GM08714 (cell line): ENCODE data around the gene IFI44.

Experiments used
- H3K4me3 ChIP-seq: fragments of 200-500 bp; sonication (Bioruptor generic); 2 replicates; pipeline ENCODE4 v1.5.1; 2014; ENCODE audit warnings: mild to moderate bottlenecking, low read length, inconsistent platforms
- ZNF274 ChIP-seq: IDR thresholded peaks from 2 replicates; pipeline ENCODE4 v1.6.1; 2012; ENCODE audit warnings: mild to moderate bottlenecking, low read depth, low read length

The IFI44 gene, protein sequence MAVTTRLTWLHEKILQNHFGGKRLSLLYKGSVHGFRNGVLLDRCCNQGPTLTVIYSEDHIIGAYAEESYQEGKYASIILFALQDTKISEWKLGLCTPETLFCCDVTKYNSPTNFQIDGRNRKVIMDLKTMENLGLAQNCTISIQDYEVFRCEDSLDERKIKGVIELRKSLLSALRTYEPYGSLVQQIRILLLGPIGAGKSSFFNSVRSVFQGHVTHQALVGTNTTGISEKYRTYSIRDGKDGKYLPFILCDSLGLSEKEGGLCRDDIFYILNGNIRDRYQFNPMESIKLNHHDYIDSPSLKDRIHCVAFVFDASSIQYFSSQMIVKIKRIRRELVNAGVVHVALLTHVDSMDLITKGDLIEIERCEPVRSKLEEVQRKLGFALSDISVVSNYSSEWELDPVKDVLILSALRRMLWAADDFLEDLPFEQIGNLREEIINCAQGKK

DNA sequence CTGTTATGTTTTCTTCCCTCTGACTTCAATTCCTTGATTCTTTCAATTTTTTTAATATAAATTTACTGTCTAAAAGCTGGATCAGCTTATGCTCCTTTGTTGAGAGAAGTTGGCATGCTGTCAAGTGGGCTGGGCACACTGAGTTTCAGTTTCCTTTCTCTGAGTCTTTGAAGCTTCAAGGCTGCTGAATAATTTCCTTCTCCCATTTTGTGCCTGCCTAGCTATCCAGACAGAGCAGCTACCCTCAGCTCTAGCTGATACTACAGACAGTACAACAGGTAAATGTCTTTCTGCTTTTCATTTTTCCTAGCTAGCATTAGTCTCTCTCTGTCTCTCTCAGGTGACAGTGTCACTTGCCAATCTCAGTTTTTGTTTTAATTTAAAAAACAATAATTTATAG is at the start of gene IFI44:
Gene IFI44, plus strand, starts transcription at position 204 of the 400 bp plus-strand sequence. CDS start 365 bp downstream, outside the sequence.
- H3K4me3 ChIP-seq = peak within 1 kb of the TSS; percentile 98
- TF ChIP-seq ZNF274 = no peak

DNA sequence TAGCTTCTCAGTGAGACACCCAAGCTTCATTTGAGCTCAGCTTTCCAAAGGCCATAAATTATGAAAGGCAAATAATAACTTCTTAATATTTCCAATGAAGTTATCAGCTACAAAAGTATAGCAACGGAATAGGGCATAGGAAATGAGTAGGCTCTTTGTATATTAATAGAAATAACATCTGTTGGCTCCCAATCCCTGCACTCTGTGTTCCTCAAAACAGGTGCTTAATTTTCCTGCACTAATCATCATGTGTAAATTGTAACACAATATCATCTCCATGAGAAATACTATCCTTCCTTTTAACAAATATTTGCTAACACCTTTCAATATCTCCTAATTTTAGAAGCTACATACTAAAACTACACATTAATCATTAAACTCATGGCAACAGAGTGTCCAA is 48.6 kb upstream of the IFI44 start:
- no peak overlapping the region for H3K4me3 ChIP-seq
- TF ChIP-seq ZNF274 = no peak

DNA sequence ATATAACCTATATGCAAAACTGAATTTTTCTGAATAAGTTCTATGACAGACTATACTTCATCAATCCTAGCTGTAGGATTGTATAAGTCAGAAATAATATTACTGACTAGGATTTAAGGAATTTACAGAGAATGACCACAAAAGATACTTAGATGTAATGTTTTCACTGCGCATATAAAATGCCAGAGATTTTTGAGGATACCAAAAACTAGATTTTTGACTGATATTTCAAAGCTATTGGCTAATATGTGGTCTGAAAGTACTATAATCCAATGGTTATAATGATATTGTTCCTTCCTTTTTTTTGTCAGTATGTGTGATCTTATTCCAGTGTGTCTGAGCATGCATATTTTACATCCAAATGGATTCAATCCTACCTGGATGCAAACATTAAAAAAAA is 46.4 kb upstream of the IFI44 start:
- H3K4me3 ChIP-seq = no peak overlapping the region
- TF ChIP-seq ZNF274 = no peak

DNA sequence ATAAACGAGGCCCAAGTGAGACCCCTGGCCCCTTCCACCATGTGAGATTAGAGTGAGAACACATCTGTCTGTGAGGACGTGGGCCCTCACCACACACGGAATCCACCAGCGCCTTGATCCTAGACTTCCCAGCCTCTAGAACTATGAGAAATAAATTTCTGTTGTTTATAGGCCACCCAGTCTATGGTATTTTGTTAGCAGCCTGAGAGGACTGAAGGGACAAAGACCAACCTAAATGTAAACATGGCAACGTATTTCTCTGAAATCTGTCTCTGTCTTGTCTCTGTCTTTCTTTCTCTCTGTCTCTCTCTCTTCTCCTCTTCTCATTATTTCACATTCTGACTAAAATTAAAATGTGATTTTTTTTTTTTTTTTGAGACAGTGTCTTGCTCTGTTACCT is 45.0 kb upstream of the IFI44 start:
- no peak for TF ChIP-seq ZNF274
- no peak overlapping the region for H3K4me3 ChIP-seq

DNA sequence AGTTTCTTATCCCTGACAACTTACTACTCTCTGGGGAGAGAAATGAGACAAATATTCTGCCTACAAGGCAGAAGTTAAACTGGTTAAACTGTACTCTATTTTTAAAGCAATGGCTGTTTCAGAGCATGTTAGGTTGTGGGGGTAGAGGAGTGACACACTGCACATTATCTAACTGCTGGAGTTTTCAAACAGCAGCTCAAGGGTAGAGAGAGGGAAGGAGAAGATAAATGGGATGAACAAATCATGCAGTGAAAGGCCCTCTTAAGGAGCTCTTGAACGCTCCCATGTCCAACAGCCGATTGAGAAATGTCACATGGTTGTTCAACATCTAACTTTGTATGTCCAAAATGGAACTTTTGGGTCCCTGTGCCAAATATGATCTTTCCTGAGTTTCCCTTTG is 43.4 kb upstream of the IFI44 start:
- TF ChIP-seq ZNF274 = no peak
- H3K4me3 ChIP-seq = no peak overlapping the region

DNA sequence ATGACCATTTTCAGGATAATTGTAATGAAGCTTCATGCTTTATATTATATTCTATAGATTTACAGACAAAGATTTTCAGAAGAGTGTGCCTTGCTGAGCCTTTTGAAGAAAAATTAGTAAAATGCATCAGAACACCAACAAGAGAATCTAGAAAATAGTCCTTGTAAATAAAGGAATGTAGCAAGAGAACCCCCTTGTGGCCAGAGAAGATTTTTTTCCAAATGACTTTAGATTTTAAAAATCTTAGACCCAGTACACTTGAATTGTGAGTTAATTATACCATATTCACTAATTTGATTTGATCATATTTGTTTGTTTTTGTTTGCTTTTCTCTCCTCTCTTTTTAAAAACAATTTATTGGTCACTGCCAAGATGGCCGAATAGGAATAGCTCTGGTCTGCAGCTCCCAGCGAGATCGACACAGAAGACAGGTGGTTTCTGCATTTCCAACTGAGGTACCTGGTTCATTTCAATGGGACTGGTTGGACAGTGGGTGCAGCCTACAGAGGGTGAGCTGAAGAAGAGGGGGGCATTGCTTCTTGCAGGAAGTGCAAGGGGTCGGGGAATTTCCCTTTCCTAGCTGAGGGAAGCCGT is 42.2 kb upstream of the IFI44 start:
- no peak for TF ChIP-seq ZNF274
- H3K4me3 ChIP-seq = no peak overlapping the region

DNA sequence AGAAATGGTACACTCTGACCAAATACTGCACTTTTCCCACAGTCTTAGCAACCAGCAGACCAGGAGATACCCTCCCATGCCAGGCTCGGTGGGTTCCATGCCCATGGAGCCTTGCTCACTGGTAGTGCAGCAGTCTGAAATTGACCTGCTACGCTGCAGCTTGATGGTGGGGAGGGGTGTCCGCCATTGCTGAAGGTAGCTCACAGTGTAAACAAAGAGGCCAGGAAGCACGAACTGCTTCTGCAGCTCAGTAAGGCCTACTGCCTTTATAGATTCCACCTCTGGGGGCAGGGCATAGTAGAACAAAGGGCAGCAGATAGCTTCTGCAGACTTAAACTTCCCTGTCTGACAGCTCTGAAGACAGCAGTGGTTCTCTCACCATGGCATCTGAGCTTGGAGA is 41.7 kb upstream of the IFI44 start:
- H3K4me3 ChIP-seq = no peak overlapping the region
- TF ChIP-seq ZNF274 = no peak

DNA sequence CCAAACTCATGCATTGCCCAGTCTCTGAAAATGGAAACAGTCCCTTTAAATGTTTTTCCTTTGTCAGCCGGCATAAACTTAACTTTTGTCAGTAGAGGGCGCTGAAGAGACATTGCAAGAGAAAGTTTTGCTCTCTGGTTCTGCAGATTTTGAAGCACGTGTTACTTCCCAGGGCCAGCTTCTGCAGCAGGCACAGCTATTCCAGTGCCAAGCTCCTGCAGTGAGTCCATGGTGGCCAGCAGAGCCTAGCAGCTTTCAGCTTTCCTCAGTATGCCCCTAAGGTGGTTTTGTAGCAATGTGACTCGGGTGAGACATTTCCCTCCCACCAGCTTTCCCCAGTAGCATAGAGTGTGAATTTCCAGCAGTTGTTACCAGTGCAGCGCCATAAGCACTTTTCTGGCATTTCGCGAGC is 32.0 kb upstream of the IFI44 start:
- H3K4me3 ChIP-seq = no peak overlapping the region
- no peak for TF ChIP-seq ZNF274

DNA sequence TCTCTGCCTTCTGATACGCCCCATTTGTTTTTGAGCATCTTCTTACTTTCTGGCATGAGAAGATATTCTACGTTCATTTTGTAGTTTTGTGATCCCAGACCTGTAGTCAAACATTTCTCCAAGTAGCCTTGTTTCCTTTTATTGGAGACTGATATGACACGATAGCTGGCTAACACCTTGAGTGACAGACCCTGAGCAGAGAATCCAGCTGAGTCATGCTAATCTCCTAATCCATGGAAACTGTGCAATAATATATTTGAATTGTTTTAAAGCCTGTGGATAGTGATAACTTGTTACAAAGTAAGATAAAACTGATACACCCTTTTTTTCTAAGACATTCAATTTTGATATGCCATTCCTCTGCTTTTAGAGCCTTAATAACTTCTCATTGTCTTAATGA is 30.6 kb upstream of the IFI44 start:
- TF ChIP-seq ZNF274 = no peak
- no peak overlapping the region for H3K4me3 ChIP-seq

DNA sequence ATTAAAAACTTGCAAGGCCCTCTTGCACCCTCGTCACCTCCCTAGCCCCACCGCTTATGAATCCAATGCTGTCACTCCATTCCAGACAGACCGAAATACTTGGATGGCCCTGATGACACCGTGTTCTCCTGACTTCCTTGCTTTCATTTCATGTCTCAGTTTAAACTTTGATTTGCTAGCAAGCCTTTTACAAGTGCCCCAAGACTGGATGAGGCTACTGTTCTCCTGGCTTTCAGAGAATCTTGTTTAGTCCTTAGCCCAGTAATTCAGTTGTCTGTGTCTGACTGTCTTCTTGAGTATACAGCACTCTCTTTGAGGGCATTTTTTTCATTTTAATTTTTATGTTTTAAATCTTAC is 30.2 kb upstream of the IFI44 start:
- no peak for TF ChIP-seq ZNF274
- H3K4me3 ChIP-seq = peak overlapping the region; percentile 50; the same call in 1 of the 2 replicates

DNA sequence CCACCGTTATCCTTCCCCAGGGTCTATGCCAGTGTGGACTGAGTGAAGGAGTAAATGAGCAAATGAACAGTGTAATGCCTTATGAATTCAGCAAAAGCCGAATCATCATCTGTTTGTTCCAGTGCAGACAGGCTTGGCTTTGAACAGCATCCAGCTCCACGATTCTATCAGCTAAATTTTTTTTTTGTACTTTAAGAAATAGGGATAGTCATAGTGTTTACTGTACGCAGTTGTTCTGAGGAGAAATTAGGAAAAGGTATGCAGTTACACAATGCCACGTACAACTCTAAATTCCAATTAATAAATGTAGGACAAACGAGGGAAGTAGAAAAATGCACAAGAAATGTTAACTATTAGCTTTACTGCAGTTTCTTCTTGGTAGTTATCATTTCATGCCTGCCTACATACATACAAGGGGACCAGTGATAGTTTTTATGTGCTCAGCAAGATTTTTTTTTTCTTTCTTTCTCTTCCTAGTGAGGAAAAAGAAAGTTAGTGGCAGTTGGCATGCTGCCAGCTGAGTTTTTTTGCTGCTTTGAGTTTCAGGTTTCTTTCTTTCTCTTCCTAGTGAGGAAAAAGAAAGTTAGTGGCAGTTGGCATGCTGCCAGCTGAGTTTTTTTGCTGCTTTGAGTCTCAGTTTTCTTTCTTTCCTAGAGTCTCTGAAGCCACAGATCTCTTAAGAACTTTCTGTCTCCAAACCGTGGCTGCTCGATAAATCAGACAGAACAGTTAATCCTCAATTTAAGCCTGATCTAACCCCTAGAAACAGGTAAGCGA is 29.6 kb upstream of the IFI44 start, which contains the start of gene IFI44L:
Gene IFI44L, plus strand, starts transcription at position 646 of the 777 bp plus-strand sequence. CDS start 7,468 bp downstream, outside the sequence.
- peak within 1 kb of the TSS; percentile 80 for H3K4me3 ChIP-seq
- TF ChIP-seq ZNF274 = no peak

DNA sequence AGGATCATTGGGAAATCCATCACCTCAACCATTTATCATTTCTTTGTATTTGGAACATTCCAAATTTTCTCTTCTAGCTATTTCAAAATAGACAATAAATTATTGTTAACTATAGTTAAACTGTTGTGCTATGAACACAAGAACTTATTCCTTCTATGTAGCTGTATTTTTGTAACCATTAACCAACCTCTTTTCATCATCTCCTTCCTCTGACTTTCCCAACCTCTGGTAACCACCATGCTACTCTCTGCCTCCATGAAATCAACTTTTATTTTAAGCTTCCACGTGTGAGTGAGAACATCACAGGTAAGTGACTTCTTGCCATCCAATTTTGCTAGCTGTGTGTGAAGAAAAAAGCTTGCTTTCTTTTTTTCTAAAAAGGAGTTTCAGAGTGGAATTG is 29.0 kb upstream of the IFI44 start:
- TF ChIP-seq ZNF274 = no peak
- peak overlapping the region; percentile 80 for H3K4me3 ChIP-seq

DNA sequence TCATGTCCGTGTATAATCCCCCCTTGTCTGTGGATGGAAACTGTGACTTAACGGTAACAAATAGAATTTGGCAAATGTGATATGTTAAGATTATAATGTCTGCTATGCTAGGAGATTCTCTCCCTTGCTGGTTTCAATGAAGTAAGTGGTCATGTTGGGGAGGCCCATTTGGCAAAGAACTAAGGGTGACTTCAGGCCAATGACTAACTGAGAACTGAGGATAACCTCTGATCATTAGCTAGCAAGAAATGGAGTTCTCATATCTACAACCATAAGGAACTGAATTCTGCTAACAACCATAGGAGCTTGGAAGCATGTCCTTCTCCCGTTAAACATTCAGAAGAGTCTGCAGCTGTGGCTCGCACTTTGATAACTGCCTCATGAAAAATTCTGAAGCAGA is 27.1 kb upstream of the IFI44 start:
- H3K4me3 ChIP-seq = peak overlapping the region; percentile 98

DNA sequence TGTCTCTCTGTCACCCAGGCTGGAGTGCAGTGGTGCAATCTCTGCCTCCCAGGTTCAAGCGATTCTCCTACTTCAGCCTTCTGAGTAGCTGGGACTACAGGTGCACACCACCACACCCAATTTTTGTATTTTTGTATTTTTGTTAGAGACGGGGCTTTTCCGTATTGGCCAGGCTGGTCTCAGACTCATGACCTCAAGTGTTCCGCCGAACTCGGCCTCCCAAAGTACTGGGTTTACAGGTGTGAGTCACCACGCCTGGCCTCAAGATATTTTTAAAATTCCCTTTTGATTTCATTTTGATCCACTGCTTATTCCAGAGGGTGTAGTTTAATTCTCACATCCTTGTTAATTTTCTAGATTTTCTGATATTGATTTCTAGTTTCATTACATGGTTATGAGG is 25.6 kb upstream of the IFI44 start:
- peak overlapping the region; percentile 98 for H3K4me3 ChIP-seq
- no peak for TF ChIP-seq ZNF274

More for the DNA sequence above, 27.1 kb upstream of the IFI44 start:
- TF ChIP-seq ZNF274 = no peak
